Osteoblast (primary cell): Measurements from ENCODE around the gene DIP2C. TPM values are rescaled to one million over a fixed set of nuclear protein-coding genes. Genes with fewer than 3 reads are reported as not detected.

ENCODE experiments used
- DNase-seq: peaks from one replicate; pipeline ENCODE4 v3.0.0; 2011; ENCODE audit warnings: low spot score, mixed read lengths; ENCODE audit not compliant: insufficient read length; ENCODE audit errors: missing footprints
- H2AFZ ChIP-seq: 2 replicates; pipeline ENCODE4 v1.6.0; 2011; ENCODE audit warnings: mild to moderate bottlenecking, low read length
- H3K27ac ChIP-seq: 2 replicates; pipeline ENCODE4 v1.5.1; 2011; ENCODE audit warnings: mild to moderate bottlenecking, low read depth, low read length, moderate library complexity
- H3K27me3 ChIP-seq: 2 replicates; pipeline ENCODE4 v1.6.0; 2012; ENCODE audit warnings: mild to moderate bottlenecking, control low read depth, inconsistent platforms, low read length, moderate library complexity; ENCODE audit not compliant: insufficient read depth
- H3K36me3 ChIP-seq: 2 replicates; pipeline ENCODE4 v1.5.1; 2011; ENCODE audit warnings: mild to moderate bottlenecking, low read length, control low read depth, moderate library complexity; ENCODE audit not compliant: insufficient read depth
- H3K4me1 ChIP-seq: 2 replicates; pipeline ENCODE4 v1.5.1; 2011; ENCODE audit warnings: mild to moderate bottlenecking, low read length, control low read depth, moderate library complexity; ENCODE audit not compliant: insufficient read depth
- H3K4me2 ChIP-seq: 2 replicates; pipeline ENCODE4 v1.6.0; 2011; ENCODE audit warnings: mild to moderate bottlenecking, low read length; ENCODE audit not compliant: insufficient read depth
- H3K4me3 ChIP-seq: fragments of 200-600 bp; sonication (generic); 3 replicates; pipeline ENCODE4 v1.5.1; 2012; ENCODE audit warnings: mild to moderate bottlenecking, low read length, inconsistent platforms; ENCODE audit not compliant: insufficient read depth
- H3K79me2 ChIP-seq: 2 replicates; pipeline ENCODE4 v1.6.0; 2012; ENCODE audit warnings: mild to moderate bottlenecking, low read length, control low read depth, inconsistent platforms; ENCODE audit not compliant: insufficient read depth
- H3K9me3 ChIP-seq: 2 replicates; pipeline ENCODE4 v1.5.1; 2011; ENCODE audit warnings: low read depth, low read length, control low read depth
- H4K20me1 ChIP-seq: 2 replicates; pipeline ENCODE4 v1.6.0; 2012; ENCODE audit warnings: mild to moderate bottlenecking, low read length, control low read depth; ENCODE audit not compliant: insufficient read depth
- total RNA-seq: library from RNA; depleted of rRNA; stranded (reverse); fragments of >200 nt; gene quantifications from 2 replicates; pipeline ENCODE4 v1.2.3, GENCODE V29; 2012
- TF ChIP-seq, protein P1 (sequence below): IDR thresholded peaks from 2 replicates; pipeline ENCODE4 v1.5.1; 2011; ENCODE audit warnings: mild to moderate bottlenecking, low read depth, low read length, moderate library complexity; ENCODE audit errors: extremely low read depth

The DIP2C gene
- total RNA-seq, 1 donor = 36.9 TPM

- no peak overlapping the region for H3K4me2 ChIP-seq
- H3K27ac ChIP-seq = no peak overlapping the region
- no peak overlapping the region for H2AFZ ChIP-seq
- no peak for DNase-seq
- peaks cover 98% of the 10 kb centered on the region for H3K79me2 ChIP-seq
- H3K36me3 ChIP-seq = no peaks in the 10 kb centered on the region
- TF ChIP-seq, protein P1, sequence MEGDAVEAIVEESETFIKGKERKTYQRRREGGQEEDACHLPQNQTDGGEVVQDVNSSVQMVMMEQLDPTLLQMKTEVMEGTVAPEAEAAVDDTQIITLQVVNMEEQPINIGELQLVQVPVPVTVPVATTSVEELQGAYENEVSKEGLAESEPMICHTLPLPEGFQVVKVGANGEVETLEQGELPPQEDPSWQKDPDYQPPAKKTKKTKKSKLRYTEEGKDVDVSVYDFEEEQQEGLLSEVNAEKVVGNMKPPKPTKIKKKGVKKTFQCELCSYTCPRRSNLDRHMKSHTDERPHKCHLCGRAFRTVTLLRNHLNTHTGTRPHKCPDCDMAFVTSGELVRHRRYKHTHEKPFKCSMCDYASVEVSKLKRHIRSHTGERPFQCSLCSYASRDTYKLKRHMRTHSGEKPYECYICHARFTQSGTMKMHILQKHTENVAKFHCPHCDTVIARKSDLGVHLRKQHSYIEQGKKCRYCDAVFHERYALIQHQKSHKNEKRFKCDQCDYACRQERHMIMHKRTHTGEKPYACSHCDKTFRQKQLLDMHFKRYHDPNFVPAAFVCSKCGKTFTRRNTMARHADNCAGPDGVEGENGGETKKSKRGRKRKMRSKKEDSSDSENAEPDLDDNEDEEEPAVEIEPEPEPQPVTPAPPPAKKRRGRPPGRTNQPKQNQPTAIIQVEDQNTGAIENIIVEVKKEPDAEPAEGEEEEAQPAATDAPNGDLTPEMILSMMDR = no peak
- H3K4me3 ChIP-seq = no peak overlapping the region
- H4K20me1 ChIP-seq = peaks cover 46% of the 10 kb centered on the region
- H3K9me3 ChIP-seq = no peaks in the 10 kb centered on the region
- H3K27me3 ChIP-seq = no peaks in the 10 kb centered on the region
- peaks cover 9% of the 10 kb centered on the region for H3K4me1 ChIP-seq
Measured at GRCh38 chr10:665579-666091, 23.8 kb downstream of the DIP2C start.

DNA sequence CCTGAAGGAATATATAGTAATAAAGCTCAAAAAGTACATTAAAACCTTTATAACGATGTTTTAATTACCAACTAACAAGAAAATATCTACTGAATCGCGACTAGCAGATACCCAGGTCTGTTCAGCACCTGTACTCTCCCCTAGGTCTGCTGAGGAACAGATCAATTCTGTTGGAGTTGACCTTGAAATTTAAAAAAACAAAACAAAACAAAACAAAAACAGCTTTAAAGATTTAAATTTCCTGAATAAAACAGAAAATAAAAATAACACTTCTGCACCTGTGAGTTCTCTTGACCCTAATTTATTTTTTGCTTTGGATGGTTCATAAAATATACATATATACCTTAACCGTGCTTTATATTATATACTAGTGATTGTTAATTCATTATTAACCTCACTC, 24.6 kb downstream of the DIP2C start:
- Histone ChIP-seq H2AFZ (no peak overlapping the region), H3K27ac (no peak overlapping the region), H3K79me2 (peaks cover 97% of the 10 kb centered on the region), H3K4me2 (no peak overlapping the region), H4K20me1 (peaks cover 40% of the 10 kb centered on the region), H3K9me3 (no peaks in the 10 kb centered on the region), H3K4me1 (peaks cover 17% of the 10 kb centered on the region), H3K36me3 (no peaks in the 10 kb centered on the region), H3K4me3 (no peak overlapping the region), H3K27me3 (no peaks in the 10 kb centered on the region)
- TF ChIP-seq, protein P1 = no peak
- DNase-seq = no peak

GRCh38 chr10:664301-664700, 25.2 kb downstream of the DIP2C start:
- no peak overlapping the region for H3K4me3 ChIP-seq
- TF ChIP-seq, protein P1 = no peak
- H2AFZ ChIP-seq = no peak overlapping the region
- no peak overlapping the region for H3K27ac ChIP-seq
- DNase-seq = no peak
- H3K36me3 ChIP-seq = no peaks in the 10 kb centered on the region
- H3K9me3 ChIP-seq = no peaks in the 10 kb centered on the region
- peaks cover 95% of the 10 kb centered on the region for H3K79me2 ChIP-seq
- H3K4me2 ChIP-seq = no peak overlapping the region
- peaks cover 35% of the 10 kb centered on the region for H4K20me1 ChIP-seq
- H3K4me1 ChIP-seq = peaks cover 22% of the 10 kb centered on the region
- H3K27me3 ChIP-seq = no peaks in the 10 kb centered on the region

DNA sequence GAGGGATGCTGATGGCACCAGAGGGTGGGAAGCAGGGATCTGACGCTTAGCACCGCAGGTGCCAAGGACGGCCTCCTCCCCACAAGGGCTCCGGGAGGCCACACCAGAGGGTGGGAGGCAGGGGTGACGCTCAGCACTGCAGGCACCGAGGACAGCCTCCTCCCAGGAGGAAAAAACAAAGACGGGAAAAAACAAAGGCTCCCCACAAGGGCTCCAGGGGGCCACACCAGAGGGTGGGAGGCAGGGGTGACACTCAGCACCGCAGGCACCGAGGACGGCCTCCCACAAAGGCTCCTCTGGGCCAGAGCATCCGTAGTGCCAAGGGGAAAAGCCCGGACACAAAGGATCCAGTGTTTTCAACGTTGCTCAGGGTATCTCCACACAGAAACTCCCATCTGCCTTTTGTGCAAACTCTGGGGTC, 25.6 kb downstream of the DIP2C start:
- DNase-seq = no peak
- Histone ChIP-seq H3K27ac (no peak overlapping the region), H3K4me1 (peaks cover 26% of the 10 kb centered on the region), H3K27me3 (no peaks in the 10 kb centered on the region), H3K79me2 (peaks cover 95% of the 10 kb centered on the region), H3K4me2 (no peak overlapping the region), H4K20me1 (peaks cover 36% of the 10 kb centered on the region), H3K9me3 (no peaks in the 10 kb centered on the region), H3K36me3 (no peaks in the 10 kb centered on the region), H3K4me3 (no peak overlapping the region), H2AFZ (no peak overlapping the region)
- TF ChIP-seq, protein P1 = no peak
